ENCODE results near the gene DRGX. TPM values are rescaled to one million over a fixed set of nuclear protein-coding genes. Genes with fewer than 3 reads are reported as not detected.
A peak's percentile ranks its signal among the peaks of the same experiment; 100 is the strongest.

Gene DRGX
- total and polyA plus RNA-seq, 12 donors, result not detected

GRCh38 chr10:49361178-49361554, 34.7 kb downstream of the DRGX start:
- H3K9me3 ChIP-seq, result peaks cover 0 to 15% (median 5%) of the 10 kb centered on the region in 11 donors
- H3K4me1 ChIP-seq, result peaks cover 11 to 33% (median 18%) of the 10 kb centered on the region in 9 donors
- no peak for TF ChIP-seq CTCF (IDR thresholded peaks at IDR 0.05)
- 77 to 79% methylated on average over 8 of the region's 8 CpGs for WGBS, 2 donors
- no peaks in the 10 kb centered on the region for H3K27me3 ChIP-seq
- ATAC-seq (no peak), DNase-seq (no peak)
- no peaks in the 10 kb centered on the region for H3K36me3 ChIP-seq
- peak overlapping the region; percentile 49 to 81 (median 67) for H3K27ac ChIP-seq
- intact Hi-C loops (cut with DNase I), result loop anchor here in 5 of 10 donors (10.0 kb wide), 3 partner anchors 146 to 706 kb away; no protein-coding TSS in a partner anchor
- H3K4me3 ChIP-seq, result no peak overlapping the region

DNA sequence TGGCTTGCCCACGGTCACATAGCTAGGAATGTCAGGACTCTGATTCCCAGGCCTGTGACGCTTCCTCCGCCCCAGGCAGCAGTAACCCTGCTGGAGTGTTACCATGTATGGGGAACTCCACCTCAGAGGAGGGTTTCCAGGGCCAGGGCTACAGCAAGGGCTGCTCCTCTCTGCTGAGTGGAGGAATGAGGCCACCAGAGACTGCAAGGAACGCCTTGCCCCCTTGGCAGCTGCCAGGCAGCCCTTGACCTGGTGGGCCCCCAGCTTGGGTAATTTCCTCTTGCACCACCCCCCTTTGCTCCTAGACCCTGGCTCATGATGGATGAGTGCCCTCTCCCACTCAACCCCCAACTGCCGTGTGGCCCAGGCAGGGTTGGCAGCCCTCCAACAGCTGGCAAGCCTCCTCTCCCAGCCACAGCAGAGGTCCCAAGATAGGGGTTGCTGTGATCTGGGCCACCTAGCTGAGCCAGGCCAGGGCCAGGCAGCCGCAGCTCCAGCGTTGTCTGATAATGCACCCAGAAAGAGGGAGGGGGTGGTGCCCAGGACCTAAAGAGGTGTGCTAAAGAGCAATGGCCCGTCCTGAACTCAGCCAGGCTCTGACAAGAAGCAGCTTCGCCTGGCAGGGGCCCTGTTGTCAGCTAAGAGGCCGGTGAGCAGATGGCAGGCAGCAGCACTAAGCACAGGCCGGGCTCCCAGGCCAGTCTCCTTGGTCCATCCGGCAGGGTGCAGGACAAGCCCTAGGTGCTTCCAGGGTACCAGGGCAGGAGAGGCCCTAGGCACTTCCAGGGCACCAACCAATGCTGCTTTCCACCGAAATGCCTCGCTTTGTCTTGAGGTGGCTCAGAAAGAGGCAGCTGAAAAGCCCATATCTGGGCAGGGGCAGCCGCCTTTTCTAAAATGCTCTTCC, 35.4 kb downstream of the DRGX start:
- Histone ChIP-seq H3K36me3 (no peaks in the 10 kb centered on the region), H3K9me3 (peaks cover 0 to 15% (median 5%) of the 10 kb centered on the region in 11 donors), H3K4me1 (peaks cover 11 to 33% (median 18%) of the 10 kb centered on the region in 9 donors), H3K27me3 (no peaks in the 10 kb centered on the region), H3K4me3 (no peak overlapping the region), H3K27ac (peak overlapping the region; percentile 49 to 81 (median 67))
- 42 to 55% methylated on average over 15 of the region's 15 CpGs for WGBS, 2 donors
- peak; percentile 48 to 71 for DNase-seq
- TF ChIP-seq CTCF (IDR thresholded peaks at IDR 0.05), result no peak
- ATAC-seq, result peak; percentile 77 to 91 (median 88)
- intact Hi-C loops (cut with DNase I), result loop anchor here in 5 of 10 donors (10.0 kb wide), 3 partner anchors 146 to 706 kb away; no protein-coding TSS in a partner anchor

GRCh38 chr10:49359349-49360270, 36.3 kb downstream of the DRGX start:
- Histone ChIP-seq H3K27me3 (no peaks in the 10 kb centered on the region), H3K4me3 (no peak overlapping the region), H3K27ac (peak overlapping the region in 9 of 10 donors; percentile 56 to 81 (median 68)), H3K9me3 (peaks cover 0 to 15% (median 5%) of the 10 kb centered on the region in 11 donors), H3K4me1 (peaks cover 11 to 33% (median 18%) of the 10 kb centered on the region in 9 donors), H3K36me3 (no peaks in the 10 kb centered on the region)
- DNase-seq (peak; percentile 30 to 38), ATAC-seq (peak; percentile 40 to 70 (median 66))
- 36 to 39% methylated on average over 13 of the region's 13 CpGs for WGBS, 2 donors
- intact Hi-C loops (cut with DNase I), result loop anchor here in 5 of 10 donors (10.0 kb wide), 3 partner anchors 145 to 705 kb away; no protein-coding TSS in a partner anchor
- TF ChIP-seq CTCF (IDR thresholded peaks at IDR 0.05), result no peak

GRCh38 chr10:49357910-49358309, 38.0 kb downstream of the DRGX start:
- no peak overlapping the region for H3K4me3 ChIP-seq
- H3K4me1 ChIP-seq, result peaks cover 11 to 29% (median 18%) of the 10 kb centered on the region in 9 donors
- no peaks in the 10 kb centered on the region for H3K36me3 ChIP-seq
- TF ChIP-seq CTCF (IDR thresholded peaks at IDR 0.05), result no peak
- H3K9me3 ChIP-seq, result peaks cover 0 to 15% (median 5%) of the 10 kb centered on the region in 11 donors
- no peak overlapping the region for H3K27ac ChIP-seq
- intact Hi-C loops (cut with DNase I), result no loop called here
- no peaks in the 10 kb centered on the region for H3K27me3 ChIP-seq
- DNase-seq (no peak), ATAC-seq (no peak)
- 75 to 81% methylated on average over 2 of the region's 2 CpGs for WGBS, 2 donors
